Stimulated activated effector memory CD8-positive, alpha-beta T cell treated with anti-CD3 and anti-CD28 coated beads, Interleukin-12 subunit alpha, Interleukin-12 subunit beta, amount 100 ng/mL, for 72 hours (primary cell): ENCODE measurements around the gene PDE6C.
A peak's percentile ranks its signal among the peaks of the same experiment; 100 is the strongest.

Source experiments
- ATAC-seq: fragments of 150-1000 bp; cut with Tn5 transposase; 2 replicates; pipeline ENCODE4 v1.10.0; 2021
- DNase-seq, 2 donors: peaks; one replicate each; pipeline ENCODE4 v3.0.0; 2021 to 2022; ENCODE audit warnings: low spot score in 2 of 2
- H3K27ac Mint-ChIP-seq: one replicate; pipeline ENCODE4 v1.8.0; 2022; ENCODE audit warnings: mild to moderate bottlenecking, mixed read lengths
- H3K36me3 Mint-ChIP-seq: one replicate; pipeline ENCODE4 v1.8.0; 2022; ENCODE audit warnings: mild to moderate bottlenecking, mixed read lengths
- H3K4me1 Mint-ChIP-seq: one replicate; pipeline ENCODE4 v1.8.0; 2022; ENCODE audit warnings: mixed read lengths
- H3K4me3 Mint-ChIP-seq: one replicate; pipeline ENCODE4 v1.8.0; 2022; ENCODE audit warnings: mild to moderate bottlenecking, mixed read lengths
- H3K9me3 Mint-ChIP-seq: one replicate; pipeline ENCODE4 v1.8.0; 2022; ENCODE audit warnings: mixed read lengths

PDE6C gene

DNA sequence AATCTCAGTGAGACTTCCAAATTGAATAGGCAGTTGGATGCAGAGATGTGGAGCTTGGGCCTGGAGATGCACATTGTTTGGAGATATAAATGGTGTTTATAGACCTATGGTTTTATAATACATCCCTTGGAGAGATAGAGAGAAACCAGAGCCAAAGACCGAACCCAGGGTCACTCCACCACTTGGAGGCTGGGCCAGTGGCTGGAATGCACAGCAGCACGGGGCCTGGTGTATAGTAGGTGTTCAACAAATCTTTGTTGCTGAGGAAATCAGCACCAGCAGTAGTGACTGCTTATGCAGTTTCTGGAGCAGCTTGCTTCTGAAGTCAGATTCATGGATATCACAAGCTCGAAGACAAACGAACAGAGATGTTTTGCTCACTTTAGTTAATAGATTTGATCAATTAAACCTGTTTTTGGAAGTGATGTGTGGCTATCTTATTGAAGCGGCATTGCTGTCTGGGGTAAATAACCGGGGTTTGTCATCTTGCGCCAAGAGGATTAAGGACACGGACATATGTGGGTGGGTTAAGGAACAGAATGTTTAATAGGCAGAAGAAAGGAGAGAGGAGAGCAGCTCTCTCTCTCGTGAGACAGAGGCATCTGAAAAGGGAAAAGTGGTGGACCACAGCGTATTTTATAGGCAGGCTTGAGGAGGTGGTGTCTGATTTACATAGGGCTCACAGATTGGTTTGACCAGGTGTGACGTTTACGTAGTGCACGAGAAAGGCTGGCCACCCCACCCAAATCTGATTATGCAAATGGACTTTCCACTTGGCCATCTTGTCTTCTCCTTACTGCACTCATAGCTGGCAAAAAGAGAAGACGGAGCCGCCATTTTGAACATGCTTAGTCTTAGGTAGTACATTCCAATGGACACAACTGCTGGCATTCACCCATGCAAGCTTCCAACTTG, 22.4 kb upstream of the PDE6C start:
- DNase-seq (no peak), ATAC-seq (no peak)
- H3K27ac Mint-ChIP-seq, result no peak overlapping the region
- H3K4me3 Mint-ChIP-seq, result no peak overlapping the region
- no peaks in the 10 kb centered on the region for H3K9me3 Mint-ChIP-seq
- H3K4me1 Mint-ChIP-seq, result no peaks in the 10 kb centered on the region
- no peaks in the 10 kb centered on the region for H3K36me3 Mint-ChIP-seq

DNA sequence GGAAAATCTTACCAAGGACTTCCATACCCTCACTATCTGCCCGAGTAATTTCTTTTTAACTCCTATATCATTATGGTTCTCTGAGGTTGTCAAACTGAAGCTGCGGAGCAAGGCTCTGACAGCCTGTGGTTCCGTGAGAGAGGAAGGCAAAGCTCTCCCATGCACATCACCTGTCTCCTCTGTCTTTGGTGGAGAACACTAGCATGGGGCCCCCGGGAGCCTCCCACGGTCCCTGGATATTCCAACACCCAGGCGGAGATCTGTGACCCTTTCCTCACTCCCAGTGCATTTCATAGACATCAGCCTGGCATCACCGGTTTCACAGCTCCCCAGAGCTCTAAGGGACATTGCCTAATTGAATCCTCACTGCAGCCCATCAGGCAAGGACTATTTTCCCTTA, 21.7 kb upstream of the PDE6C start:
- no peak for ATAC-seq

DNA sequence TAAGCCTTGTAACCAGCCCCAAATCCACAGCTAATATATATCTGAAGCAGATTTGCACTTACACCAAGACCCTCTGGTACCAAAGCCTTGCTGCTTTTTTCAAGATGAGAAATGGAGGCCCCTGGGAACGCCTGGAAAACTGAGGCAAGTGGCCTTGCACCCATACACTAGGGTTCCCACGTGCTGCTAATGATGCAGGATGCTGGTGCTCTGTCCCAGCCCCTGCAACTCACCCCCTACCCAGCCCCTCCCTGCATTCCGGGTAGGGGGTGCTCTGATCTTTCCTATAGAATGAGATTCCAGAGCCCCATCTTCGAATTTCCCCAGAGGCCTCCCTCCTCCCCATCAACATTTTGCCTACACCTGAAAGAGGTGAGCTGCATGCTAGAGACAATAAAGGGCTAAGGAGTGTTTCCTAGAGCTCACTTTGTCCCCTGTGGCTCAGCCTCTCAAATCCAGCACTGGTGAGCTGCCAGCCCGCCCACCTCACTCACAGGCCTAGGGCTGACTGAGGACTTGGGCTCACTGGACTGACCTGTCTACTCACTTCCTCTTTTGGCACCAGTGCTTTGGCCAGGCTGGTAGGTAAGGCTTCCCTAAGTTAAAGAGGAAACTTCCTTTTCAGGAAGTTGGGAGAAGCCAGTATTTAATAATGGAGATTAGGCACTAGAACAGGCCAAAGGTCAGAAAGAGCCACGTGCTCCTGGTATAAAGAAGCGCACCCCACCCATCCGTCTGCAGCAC, 21.1 kb upstream of the PDE6C start:
- Mint-ChIP-seq H3K9me3 (no peaks in the 10 kb centered on the region), H3K4me1 (no peaks in the 10 kb centered on the region), H3K27ac (no peak overlapping the region), H3K36me3 (no peaks in the 10 kb centered on the region), H3K4me3 (no peak overlapping the region)
- ATAC-seq (no peak), DNase-seq (no peak)

More for the DNA sequence above, 21.7 kb upstream of the PDE6C start:
- H3K36me3 Mint-ChIP-seq, result no peaks in the 10 kb centered on the region
- no peaks in the 10 kb centered on the region for H3K4me1 Mint-ChIP-seq
- H3K27ac Mint-ChIP-seq, result no peak overlapping the region
- DNase-seq, result no peak
- no peak overlapping the region for H3K4me3 Mint-ChIP-seq
- no peaks in the 10 kb centered on the region for H3K9me3 Mint-ChIP-seq

DNA sequence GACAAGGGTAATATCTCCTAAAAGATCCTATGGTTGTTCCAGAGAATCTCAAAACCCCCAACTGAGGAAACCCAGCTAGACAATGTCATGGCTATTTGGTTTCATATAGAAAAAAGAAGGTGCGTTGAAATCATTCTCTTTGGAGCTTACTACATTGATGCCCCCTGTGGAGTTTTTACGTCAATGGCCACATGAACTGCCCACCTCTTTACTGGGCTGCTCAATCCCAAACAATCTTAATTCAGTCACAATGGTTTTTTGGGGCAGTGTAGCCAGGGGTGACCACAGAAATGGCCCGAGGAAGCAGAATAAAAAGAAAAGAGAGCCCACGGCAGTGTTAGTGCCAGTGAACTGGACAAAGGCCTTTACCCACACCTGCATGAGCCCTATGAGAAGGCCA, 19.1 kb upstream of the PDE6C start:
- H3K27ac Mint-ChIP-seq, result no peak overlapping the region
- no peak overlapping the region for H3K4me3 Mint-ChIP-seq
- no peaks in the 10 kb centered on the region for H3K36me3 Mint-ChIP-seq
- no peak for DNase-seq
- ATAC-seq, result no peak
- H3K4me1 Mint-ChIP-seq, result no peaks in the 10 kb centered on the region
- H3K9me3 Mint-ChIP-seq, result no peaks in the 10 kb centered on the region

DNA sequence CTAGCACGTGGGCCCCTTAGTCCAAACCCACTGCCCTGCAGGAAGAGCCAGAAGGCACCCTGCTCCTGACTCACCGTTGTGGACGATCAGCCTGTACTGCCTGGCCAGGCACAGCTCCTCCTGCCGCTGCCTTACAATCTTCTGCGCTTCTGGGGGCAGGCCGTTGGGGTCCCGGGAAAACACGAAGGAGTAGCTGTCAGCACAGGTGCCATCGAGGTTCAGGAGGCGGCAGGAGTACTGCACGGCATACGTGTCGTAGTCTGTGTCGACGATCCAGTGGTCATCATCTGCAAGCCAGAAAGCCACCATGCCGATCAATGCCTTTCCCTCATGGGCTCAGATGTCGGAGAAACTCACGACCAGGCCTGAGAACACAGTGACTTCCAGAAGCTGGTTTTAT, 18.6 kb upstream of the PDE6C start:
- ATAC-seq (no peak), DNase-seq (no peak)
- Mint-ChIP-seq H3K36me3 (no peaks in the 10 kb centered on the region), H3K27ac (no peak overlapping the region), H3K4me1 (no peaks in the 10 kb centered on the region), H3K4me3 (no peak overlapping the region), H3K9me3 (no peaks in the 10 kb centered on the region)

DNA sequence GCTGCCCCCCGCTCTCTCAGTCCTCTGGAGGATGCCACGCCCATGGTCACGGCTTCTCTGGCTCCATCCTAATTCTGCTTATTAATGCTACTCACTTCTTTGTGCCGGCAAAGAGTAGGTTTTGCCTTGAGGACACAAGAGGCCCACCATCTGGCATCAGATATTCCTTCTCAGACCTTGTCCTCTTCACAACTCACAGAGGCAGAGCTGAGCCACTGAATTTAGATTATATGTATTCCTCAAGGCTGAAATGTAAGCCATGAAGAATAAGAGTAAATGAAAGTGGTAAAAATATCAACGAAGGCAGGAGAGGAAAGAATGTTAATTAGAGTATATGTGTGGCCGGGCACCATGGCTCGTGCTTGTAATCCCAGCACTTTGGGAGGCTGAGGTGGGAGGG, 17.8 kb upstream of the PDE6C start:
- Mint-ChIP-seq H3K27ac (no peak overlapping the region), H3K9me3 (no peaks in the 10 kb centered on the region), H3K4me1 (no peaks in the 10 kb centered on the region), H3K36me3 (no peaks in the 10 kb centered on the region), H3K4me3 (no peak overlapping the region)
- DNase-seq, result no peak
- no peak for ATAC-seq

DNA sequence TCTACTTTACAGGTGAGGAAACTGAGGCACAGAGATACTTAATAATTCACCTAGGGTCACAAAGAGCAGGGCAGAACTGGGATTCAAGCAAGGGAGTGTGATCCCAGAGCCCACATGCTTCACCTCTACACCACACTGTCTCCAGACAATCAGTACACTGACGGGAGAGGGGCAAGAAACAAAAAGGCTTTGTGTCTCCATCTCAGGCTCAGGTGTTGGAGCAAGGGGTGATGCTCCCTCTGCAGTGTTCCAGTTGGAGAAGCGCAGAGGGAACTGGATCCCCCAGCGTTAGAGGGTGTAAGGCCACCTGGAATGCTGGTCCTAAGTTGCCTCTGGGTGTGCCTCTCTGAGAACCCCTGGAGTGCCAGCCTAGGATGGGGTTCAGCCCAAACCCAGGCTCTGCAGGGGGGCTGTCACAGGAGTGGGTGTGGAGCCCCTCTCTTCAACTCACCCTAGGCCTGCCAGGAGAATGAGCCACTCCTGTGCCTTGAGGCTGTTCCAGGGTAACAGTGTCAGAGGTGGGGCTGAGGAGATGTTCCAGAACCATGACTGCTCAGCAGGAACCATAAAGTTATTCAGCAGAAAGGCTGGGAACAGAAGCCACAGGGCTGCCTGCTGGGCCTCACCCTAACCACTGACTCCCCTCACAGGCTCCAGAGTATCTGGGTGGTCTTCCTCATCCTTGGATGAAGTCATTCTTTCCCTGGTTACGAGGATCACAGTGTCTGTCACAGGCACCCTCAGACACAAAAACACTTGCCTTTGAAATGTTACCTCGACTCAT, 16.8 kb upstream of the PDE6C start:
- peak; percentile 36 for ATAC-seq

DNA sequence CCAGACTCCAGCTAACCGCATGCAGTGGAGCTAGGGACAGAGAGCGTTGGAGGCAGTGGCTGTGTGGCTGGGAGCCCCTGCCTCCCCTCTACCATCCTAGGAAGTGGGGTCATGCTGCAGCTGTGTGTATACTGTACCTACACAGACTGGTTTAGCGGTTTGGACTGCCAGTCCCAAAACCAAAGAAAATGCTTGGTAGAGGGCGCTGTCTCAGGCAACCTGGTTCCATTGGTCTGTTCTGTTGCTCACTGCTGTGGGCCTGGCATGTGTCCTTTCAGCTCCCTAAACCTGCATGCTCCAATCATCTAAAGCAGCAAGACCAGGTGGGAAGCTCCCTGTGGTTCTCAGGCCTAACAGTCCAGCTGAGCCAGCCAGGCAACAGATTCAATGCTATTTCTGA, 15.8 kb upstream of the PDE6C start:
- Mint-ChIP-seq H3K4me1 (no peaks in the 10 kb centered on the region), H3K4me3 (no peak overlapping the region), H3K27ac (no peak overlapping the region), H3K36me3 (no peaks in the 10 kb centered on the region), H3K9me3 (no peaks in the 10 kb centered on the region)
- DNase-seq, result no peak
- no peak for ATAC-seq

More for the DNA sequence above, 16.8 kb upstream of the PDE6C start:
- DNase-seq, result no peak
- Mint-ChIP-seq H3K27ac (no peak overlapping the region), H3K4me3 (no peak overlapping the region), H3K9me3 (no peaks in the 10 kb centered on the region), H3K36me3 (no peaks in the 10 kb centered on the region), H3K4me1 (no peaks in the 10 kb centered on the region)

DNA sequence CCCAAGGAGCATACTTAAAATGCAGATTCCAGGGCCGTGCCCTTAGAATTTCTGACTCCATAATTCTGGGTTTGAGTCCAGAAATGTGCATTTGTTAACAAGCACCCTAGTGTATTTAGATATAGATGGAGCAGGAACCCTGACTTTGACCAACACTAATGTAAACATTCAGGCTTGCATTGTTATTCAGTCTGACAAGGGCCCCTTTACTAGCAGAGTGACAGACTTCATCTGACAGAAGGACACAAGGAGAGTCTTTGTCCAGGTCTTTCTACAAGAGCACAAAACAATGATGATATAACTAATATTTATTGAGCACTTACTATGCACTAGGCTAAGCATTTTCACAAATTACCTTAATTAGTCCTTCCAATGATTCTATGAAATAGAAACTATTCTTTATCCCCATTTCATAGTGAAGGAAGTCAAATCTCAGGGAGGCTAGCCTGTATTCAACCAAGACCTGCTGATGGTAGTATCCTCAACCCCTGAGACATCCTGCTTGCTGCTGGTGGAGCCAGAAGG, 15.2 kb upstream of the PDE6C start:
- H3K4me3 Mint-ChIP-seq, result no peak overlapping the region
- H3K9me3 Mint-ChIP-seq, result no peaks in the 10 kb centered on the region
- H3K4me1 Mint-ChIP-seq, result no peaks in the 10 kb centered on the region
- no peak for ATAC-seq
- H3K27ac Mint-ChIP-seq, result no peak overlapping the region
- no peaks in the 10 kb centered on the region for H3K36me3 Mint-ChIP-seq
- DNase-seq, result no peak

DNA sequence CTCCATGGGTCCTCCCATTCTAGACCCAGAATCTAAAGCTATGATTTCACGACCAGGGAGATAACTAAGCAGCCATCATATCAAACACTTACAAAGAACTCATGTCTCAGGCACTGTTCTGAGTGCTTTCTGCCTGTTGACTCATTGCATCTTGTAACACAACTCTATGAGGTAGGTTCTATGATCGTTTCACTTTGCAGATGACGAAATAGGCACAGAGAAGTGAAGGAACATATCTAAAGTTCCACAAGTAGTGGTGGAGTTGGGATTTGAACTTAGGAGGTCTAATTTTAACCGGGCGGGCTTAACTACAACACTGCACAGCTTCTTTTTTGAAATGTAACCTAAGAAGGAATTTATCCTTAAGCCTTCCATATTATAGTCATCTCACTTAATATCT, 14.2 kb upstream of the PDE6C start:
- H3K9me3 Mint-ChIP-seq, result no peaks in the 10 kb centered on the region
- no peak overlapping the region for H3K27ac Mint-ChIP-seq
- H3K4me1 Mint-ChIP-seq, result no peaks in the 10 kb centered on the region
- H3K4me3 Mint-ChIP-seq, result no peak overlapping the region
- ATAC-seq (no peak), DNase-seq (no peak)
- H3K36me3 Mint-ChIP-seq, result no peaks in the 10 kb centered on the region

DNA sequence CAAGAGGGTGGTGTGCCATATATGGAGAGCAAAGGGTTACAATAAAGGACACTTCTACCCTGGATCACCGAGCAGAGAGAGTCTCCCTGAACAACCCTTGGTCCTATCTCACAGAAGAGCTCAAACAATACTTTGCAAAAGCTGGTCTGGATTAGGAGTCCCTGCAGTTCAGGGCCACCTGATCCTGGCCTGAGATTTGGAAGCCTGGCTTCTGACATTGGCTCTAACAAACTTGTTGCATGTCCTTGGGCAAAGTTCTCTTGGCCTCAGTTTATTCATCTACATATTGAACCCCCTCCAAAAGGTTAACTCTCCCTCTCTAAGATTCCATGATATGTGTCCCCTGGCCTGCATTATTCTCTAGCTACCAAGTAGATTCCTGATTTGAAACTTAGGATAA, 13.0 kb upstream of the PDE6C start:
- Mint-ChIP-seq H3K4me3 (no peak overlapping the region), H3K27ac (no peak overlapping the region), H3K9me3 (no peaks in the 10 kb centered on the region), H3K4me1 (no peaks in the 10 kb centered on the region), H3K36me3 (no peaks in the 10 kb centered on the region)
- no peak for DNase-seq
- no peak for ATAC-seq

DNA sequence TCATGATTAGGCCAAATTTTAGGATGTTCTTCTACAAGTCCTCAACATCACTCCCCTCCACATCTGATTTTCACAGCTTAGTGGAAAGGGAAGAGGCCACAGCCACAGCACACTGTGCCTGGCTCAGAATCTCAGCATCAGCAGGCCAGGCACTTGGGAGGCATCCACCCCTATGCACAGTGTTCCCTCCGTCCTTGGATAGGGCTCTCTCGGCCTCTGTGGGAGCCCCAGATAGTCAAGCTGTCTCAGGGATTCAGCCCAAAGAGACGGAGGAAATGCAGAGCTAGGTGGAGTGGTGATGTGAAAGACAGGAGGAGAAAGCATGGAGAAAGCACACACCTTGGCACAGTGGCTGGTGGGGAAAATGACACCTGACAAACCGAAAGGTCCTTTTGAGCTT, 12.6 kb upstream of the PDE6C start:
- no peak for ATAC-seq
- no peaks in the 10 kb centered on the region for H3K36me3 Mint-ChIP-seq
- no peaks in the 10 kb centered on the region for H3K9me3 Mint-ChIP-seq
- H3K4me3 Mint-ChIP-seq, result no peak overlapping the region
- DNase-seq, result no peak
- H3K4me1 Mint-ChIP-seq, result no peaks in the 10 kb centered on the region
- no peak overlapping the region for H3K27ac Mint-ChIP-seq

DNA sequence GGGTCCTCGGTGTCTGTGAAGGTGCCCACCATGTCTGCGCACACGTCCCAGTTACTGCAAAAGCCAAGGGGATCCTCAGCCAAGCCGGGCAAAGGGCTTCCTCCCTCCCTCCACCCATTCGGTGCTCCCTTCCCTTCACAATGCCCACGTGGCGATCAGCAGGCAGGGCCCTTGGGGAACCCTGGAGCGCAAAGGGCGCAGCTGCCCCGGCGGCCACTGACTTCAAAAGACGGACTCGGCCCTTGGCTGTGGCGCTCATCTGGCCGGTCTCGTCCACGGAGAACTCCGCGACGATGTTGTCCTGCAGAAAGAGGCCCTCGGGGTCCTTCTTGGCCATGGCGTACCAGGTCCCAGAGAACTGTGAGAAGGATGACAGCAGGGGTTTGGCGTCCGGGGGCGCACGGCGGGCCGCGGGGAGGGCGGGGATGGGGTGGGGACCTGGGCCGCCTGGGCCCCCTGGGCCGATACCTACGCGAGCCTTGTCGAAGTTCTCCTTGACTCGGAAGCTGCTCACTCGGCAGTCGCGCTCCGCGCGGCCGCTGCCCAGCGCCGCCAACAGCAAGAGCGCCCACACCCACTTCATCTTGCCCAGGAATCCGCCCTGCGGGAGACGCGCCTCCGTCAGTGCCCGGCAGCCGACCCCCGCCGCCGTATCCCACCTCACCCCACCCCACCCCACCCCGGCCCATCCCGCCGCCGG, 11.7 kb upstream of the PDE6C start:
- Mint-ChIP-seq H3K4me1 (no peaks in the 10 kb centered on the region), H3K4me3 (no peak overlapping the region), H3K36me3 (no peaks in the 10 kb centered on the region), H3K27ac (no peak overlapping the region), H3K9me3 (no peaks in the 10 kb centered on the region)
- no peak for ATAC-seq
- DNase-seq, result no peak

DNA sequence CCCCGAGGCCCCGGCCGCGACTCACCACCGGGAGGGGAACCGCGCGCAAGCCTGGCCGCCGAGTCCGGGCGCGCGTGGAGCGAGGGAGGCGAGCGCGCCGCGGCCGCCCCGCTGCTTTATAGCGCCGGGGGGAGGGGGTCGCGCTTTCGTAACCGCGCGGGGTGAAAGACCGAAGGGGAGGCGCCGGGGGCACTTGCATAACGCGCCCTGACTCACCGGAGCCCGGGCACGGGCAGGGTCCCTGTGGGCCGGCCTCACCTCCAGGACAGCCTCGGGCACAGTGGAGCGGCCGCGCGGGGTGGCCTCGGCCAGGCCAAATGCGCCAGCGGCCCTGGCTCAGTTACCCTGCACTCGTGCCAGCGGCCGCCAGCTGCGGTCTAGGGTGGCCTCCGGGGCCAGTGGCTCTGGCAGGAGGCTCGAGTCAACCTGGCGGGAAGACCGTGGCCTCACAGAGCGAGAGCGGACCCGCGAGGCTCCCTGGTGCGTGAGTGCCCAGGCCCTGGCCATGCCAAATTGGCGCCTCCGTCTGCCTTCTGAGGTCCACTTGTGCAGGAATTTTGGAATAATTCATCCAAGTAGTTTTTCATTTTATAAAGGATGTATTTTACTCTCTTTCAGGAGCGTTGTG, 11.1 kb upstream of the PDE6C start, which contains the start of gene RBP4:
RBP4 (minus strand) TSS at position 90 of the 628 bp plus-strand sequence. CDS start 207 bp downstream, outside the sequence.
- DNase-seq (no peak), ATAC-seq (peak; percentile 7)
- Mint-ChIP-seq H3K4me1 (no peaks in the 10 kb centered on the region), H3K36me3 (no peaks in the 10 kb centered on the region), H3K4me3 (no peak within 1 kb of the TSS), H3K27ac (no peak within 1 kb of the TSS), H3K9me3 (no peaks in the 10 kb centered on the region)
